Rectal smooth muscle tissue (tissue), 1 donor: ENCODE results near the gene DRC7.
"Not testable (repeated sequence)": the region's sequence is repeated elsewhere in the genome, so short reads cannot be mapped to it uniquely, and the experiment has no call there.

Experiments used
- H3K27ac ChIP-seq: one replicate; pipeline ENCODE4 v1.7.0; 2013; ENCODE audit warnings: low read depth, low read length, inconsistent platforms
- H3K27me3 ChIP-seq: one replicate; pipeline ENCODE4 v1.7.0; 2013; ENCODE audit warnings: low read length; ENCODE audit not compliant: control insufficient read depth, insufficient read depth
- H3K36me3 ChIP-seq: one replicate; pipeline ENCODE4 v1.7.0; 2013; ENCODE audit warnings: low read length; ENCODE audit not compliant: control insufficient read depth, insufficient read depth
- H3K4me1 ChIP-seq: one replicate; pipeline ENCODE4 v1.7.0; 2013; ENCODE audit warnings: low read length; ENCODE audit not compliant: control insufficient read depth, insufficient read depth
- H3K4me3 ChIP-seq: one replicate; pipeline ENCODE4 v1.7.0; 2013; ENCODE audit warnings: low read length
- H3K9ac ChIP-seq: one replicate; pipeline ENCODE4 v1.7.0; 2013; ENCODE audit warnings: low read length

The DRC7 gene

DNA sequence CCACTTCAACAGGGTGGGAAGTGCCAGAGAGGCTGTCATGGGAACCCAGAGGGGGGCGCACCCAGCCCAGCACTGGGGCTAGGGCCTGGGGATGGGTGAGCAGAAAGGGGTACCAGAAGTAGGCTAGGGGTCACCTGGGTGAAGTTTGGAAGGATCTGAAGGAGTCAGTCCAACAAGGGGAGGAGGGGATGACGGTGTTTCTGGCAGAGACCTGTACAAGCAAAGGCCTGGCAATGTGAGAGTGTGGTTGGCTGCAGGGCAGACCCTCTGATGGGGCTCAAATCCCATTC lies 27.5 kb downstream of the DRC7 start:
- H3K36me3 ChIP-seq, result no peaks in the 10 kb centered on the region
- H3K27ac ChIP-seq, result no peak overlapping the region
- no peaks in the 10 kb centered on the region for H3K27me3 ChIP-seq
- no peak overlapping the region for H3K9ac ChIP-seq
- H3K4me3 ChIP-seq, result no peak overlapping the region
- H3K4me1 ChIP-seq, result no peaks in the 10 kb centered on the region

- H3K27ac ChIP-seq, result no peak overlapping the region
- no peaks in the 10 kb centered on the region for H3K4me1 ChIP-seq
- H3K36me3 ChIP-seq, result no peaks in the 10 kb centered on the region
- no peak overlapping the region for H3K9ac ChIP-seq
- H3K27me3 ChIP-seq, result no peaks in the 10 kb centered on the region
- H3K4me3 ChIP-seq, result no peak overlapping the region
Measured at GRCh38 chr16:57722651-57723050, 28.0 kb downstream of the DRC7 start.

DNA sequence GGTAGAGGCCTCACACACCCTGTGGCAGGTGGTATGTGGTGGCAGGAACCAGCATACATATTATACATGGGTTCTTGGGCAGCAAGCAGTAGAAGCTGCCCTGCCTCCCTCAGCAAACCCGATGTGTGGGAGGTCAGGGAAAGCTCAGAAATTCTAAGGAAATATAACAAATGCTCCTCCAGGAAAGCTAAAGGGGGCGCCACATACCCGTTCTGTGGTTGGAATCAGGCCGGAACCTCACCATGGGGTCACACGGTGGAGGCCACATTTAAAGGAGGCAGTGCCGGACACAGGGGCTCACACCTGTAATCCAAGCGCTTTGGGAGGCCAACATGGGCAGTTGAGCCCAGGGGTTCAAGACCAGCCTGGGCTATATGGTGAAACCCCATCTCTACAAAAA lies 28.6 kb downstream of the DRC7 start:
- Histone ChIP-seq H3K9ac (no peak overlapping the region), H3K4me3 (no peak overlapping the region), H3K27ac (no peak overlapping the region), H3K27me3 (no peaks in the 10 kb centered on the region), H3K36me3 (no peaks in the 10 kb centered on the region), H3K4me1 (no peaks in the 10 kb centered on the region)

DNA sequence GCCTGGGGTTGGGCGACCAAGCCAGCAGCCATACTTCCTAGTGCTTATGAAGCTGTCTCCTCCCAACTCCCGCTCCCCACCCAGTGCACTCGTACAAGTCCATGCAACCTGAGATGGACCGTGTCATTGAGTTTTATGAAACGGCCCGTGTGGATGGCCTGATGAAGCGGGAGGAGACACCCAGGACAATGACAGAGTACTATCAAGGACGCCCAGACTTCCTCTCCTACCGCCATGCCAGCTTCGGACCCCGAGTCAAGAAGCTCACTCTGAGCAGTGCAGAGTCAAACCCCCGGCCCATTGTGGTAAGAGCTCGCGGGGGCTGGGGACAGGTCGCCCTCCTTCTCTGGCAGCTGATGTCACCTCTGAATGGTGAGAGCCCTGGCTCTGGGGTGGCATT lies 29.9 kb downstream of the DRC7 start:
- Histone ChIP-seq H3K9ac (no peak overlapping the region), H3K27ac (no peak overlapping the region), H3K36me3 (no peaks in the 10 kb centered on the region)

GRCh38 chr16:57725151-57725550 lies 30.5 kb downstream of the DRC7 start:
- no peaks in the 10 kb centered on the region for H3K4me1 ChIP-seq
- H3K9ac ChIP-seq, result no peak overlapping the region
- no peaks in the 10 kb centered on the region for H3K27me3 ChIP-seq
- H3K4me3 ChIP-seq, result no peak overlapping the region
- H3K36me3 ChIP-seq, result no peaks in the 10 kb centered on the region
- H3K27ac ChIP-seq, result no peak overlapping the region

More for the DNA sequence above, 29.9 kb downstream of the DRC7 start:
- H3K27me3 ChIP-seq, result no peaks in the 10 kb centered on the region
- no peaks in the 10 kb centered on the region for H3K4me1 ChIP-seq
- no peak overlapping the region for H3K4me3 ChIP-seq

DNA sequence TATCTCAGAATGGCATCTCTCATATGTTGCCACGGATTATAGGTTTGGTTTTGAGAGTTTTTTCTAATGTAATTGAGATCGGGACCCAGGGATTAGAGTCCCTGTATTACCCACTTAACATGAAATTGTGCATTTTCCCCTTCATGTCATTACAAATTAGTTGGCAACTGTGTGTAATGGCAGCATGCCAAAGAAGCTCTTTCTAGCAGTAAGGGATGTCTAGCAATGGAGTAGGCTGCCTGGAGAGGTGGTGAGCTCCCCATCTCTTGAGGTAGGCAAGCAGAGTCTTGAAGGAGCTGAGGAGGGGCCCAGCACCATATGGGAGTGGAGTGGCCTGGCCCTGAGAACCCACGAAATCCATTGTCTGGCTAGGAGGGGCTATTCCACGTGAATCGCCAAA lies 30.9 kb downstream of the DRC7 start:
- H3K36me3 ChIP-seq, result no peaks in the 10 kb centered on the region
- H3K4me1 ChIP-seq, result no peaks in the 10 kb centered on the region
- no peaks in the 10 kb centered on the region for H3K27me3 ChIP-seq
- H3K27ac ChIP-seq, result no peak overlapping the region
- no peak overlapping the region for H3K9ac ChIP-seq
- H3K4me3 ChIP-seq, result no peak overlapping the region

DNA sequence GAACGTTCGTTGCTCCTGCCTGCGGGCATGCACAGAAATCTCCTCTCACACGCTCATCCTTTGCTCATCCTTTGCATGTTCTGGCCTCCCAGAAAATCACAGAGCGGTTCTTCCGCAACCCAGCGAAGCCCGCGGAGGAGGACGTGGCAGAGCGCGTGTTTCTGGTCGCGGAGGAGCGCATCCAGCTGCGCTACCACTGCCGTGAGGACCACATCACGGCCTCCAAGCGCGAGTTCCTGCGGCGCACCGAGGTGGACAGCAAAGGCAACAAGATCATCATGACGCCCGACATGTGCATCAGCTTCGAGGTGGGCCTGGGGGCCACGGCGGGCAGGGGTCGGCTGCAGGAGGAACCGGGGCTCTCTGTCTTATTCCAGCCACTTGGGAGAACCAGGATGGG lies 31.4 kb downstream of the DRC7 start:
- Histone ChIP-seq H3K27me3 (no peaks in the 10 kb centered on the region), H3K9ac (no peak overlapping the region), H3K27ac (no peak overlapping the region), H3K36me3 (no peaks in the 10 kb centered on the region), H3K4me3 (no peak overlapping the region), H3K4me1 (no peaks in the 10 kb centered on the region)

GRCh38 chr16:57726433-57726947 lies 31.9 kb downstream of the DRC7 start:
- Histone ChIP-seq H3K27ac (no peak overlapping the region), H3K9ac (no peak overlapping the region), H3K4me1 (no peaks in the 10 kb centered on the region), H3K36me3 (no peaks in the 10 kb centered on the region), H3K4me3 (no peak overlapping the region), H3K27me3 (no peaks in the 10 kb centered on the region)

- H3K4me3 ChIP-seq, result no peak overlapping the region
- no peak overlapping the region for H3K27ac ChIP-seq
- no peaks in the 10 kb centered on the region for H3K4me1 ChIP-seq
- H3K36me3 ChIP-seq, result no peaks in the 10 kb centered on the region
- H3K9ac ChIP-seq, result no peak overlapping the region
- no peaks in the 10 kb centered on the region for H3K27me3 ChIP-seq
Measured at GRCh38 chr16:57727610-57728009, 33.0 kb downstream of the DRC7 start.

DNA sequence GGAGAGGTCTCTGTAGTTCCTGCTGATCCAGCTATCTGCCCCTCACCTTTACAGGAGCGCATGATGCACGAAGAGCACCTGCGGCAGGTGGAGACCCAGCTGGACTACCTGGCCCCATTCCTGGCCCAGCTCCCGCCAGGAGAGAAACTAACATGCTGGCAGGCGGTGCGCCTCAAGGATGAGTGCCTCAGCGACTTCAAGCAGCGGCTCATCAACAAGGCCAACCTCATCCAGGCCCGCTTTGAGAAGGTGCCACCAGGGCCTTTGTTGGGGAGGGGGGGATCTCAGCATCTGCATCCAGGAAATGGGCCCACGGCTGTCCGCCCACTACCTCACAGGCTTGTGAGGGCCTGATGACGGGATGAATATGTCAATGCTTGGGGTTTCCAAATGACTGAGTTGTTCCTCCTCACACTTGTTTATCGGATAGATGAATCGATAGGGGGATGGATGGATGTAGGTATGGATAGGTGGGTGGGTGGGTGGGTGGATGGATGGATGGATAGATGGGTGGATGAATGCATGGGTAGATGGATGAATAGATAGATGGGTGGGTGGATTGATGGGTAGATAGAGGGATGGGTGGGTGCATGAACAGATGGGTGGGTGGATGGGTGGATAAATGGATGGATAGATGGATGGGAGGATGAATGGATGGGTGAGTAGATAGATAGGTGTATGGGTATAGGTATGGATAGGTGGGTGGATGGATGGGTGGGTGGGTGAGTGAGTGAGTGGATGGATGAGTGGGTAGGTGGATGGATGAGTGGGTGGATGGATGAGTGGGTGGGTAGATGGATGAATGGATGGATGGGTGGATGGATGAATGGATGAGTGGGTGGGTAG lies 34.0 kb downstream of the DRC7 start:
- H3K36me3 ChIP-seq, result no peaks in the 10 kb centered on the region
- H3K9ac ChIP-seq, result no peak overlapping the region
- H3K27me3 ChIP-seq, result no peaks in the 10 kb centered on the region
- no peaks in the 10 kb centered on the region for H3K4me1 ChIP-seq
- H3K4me3 ChIP-seq, result no peak overlapping the region
- no peak overlapping the region for H3K27ac ChIP-seq

DNA sequence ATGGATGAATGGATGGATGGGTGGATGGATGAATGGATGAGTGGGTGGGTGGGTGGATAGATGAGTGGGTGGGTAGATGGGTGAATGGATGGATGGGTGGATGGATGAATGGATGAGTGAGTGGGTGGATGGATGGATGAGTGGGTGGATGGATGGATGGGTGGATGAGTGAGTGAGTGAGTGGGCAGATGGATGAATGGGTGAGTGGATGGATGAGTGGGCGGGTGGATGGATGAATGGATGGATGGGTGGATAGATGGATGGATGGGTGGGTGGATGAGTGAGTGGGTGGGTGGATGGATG lies 34.5 kb downstream of the DRC7 start:
- Histone ChIP-seq H3K9ac (no peak overlapping the region), H3K4me3 (no peak overlapping the region), H3K36me3 (no peaks in the 10 kb centered on the region)

GRCh38 chr16:57729852-57730251 lies 35.2 kb downstream of the DRC7 start:
- not testable (repeated sequence) for H3K9ac ChIP-seq, H3K27me3 ChIP-seq, H3K36me3 ChIP-seq, H3K27ac ChIP-seq, H3K4me3 ChIP-seq, H3K4me1 ChIP-seq

More for the DNA sequence above, 34.5 kb downstream of the DRC7 start:
- no peaks in the 10 kb centered on the region for H3K4me1 ChIP-seq
- no peaks in the 10 kb centered on the region for H3K27me3 ChIP-seq
- H3K27ac ChIP-seq, result no peak overlapping the region
